ENCODE data around the gene ALPK1. TPM values are rescaled to one million over a fixed set of nuclear protein-coding genes. Genes with fewer than 3 reads are reported as not detected.

Gene ALPK1
- total RNA-seq, 4 donors from 2014 or later, result 16.5 to 38.1 (median 31.5) TPM

DNA sequence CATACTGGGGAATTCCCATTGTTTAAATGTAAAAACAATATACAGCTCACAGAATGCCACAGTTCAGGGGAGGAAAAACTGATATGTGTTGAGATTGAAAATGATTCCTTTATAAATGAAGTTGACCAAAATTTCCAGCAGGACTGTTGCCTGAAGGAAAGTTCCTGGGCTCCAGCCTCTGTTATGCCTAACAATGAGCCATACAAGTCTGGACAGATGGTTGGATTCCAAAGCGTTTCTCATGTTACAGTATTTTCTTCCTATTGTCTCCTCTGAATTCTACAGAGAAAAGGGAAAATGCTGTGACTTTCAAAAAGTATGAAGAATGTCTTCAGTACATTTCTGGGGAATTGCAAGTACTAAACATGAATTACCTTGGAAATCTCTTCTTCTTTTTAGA, 73.3 kb downstream of the ALPK1 start:
- no peaks in the 10 kb centered on the region for H3K27me3 ChIP-seq
- no peak overlapping the region for H3K27ac ChIP-seq
- H3K36me3 ChIP-seq, result no peaks in the 10 kb centered on the region
- no peaks in the 10 kb centered on the region for H3K4me1 ChIP-seq
- H3K9me3 ChIP-seq, result peaks cover 0 to 25% (median 8%) of the 10 kb centered on the region in 4 donors
- no peak overlapping the region for H3K4me3 ChIP-seq
- TF ChIP-seq POLR2A (IDR thresholded peaks at IDR 0.05), result no peak
- TF ChIP-seq, protein P1, sequence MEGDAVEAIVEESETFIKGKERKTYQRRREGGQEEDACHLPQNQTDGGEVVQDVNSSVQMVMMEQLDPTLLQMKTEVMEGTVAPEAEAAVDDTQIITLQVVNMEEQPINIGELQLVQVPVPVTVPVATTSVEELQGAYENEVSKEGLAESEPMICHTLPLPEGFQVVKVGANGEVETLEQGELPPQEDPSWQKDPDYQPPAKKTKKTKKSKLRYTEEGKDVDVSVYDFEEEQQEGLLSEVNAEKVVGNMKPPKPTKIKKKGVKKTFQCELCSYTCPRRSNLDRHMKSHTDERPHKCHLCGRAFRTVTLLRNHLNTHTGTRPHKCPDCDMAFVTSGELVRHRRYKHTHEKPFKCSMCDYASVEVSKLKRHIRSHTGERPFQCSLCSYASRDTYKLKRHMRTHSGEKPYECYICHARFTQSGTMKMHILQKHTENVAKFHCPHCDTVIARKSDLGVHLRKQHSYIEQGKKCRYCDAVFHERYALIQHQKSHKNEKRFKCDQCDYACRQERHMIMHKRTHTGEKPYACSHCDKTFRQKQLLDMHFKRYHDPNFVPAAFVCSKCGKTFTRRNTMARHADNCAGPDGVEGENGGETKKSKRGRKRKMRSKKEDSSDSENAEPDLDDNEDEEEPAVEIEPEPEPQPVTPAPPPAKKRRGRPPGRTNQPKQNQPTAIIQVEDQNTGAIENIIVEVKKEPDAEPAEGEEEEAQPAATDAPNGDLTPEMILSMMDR (IDR thresholded peaks at IDR 0.05), result no peak
- no peak for TF ChIP-seq EP300 (IDR thresholded peaks at IDR 0.05)
- 31 to 48% methylated on average over 1 of the region's 1 CpG for WGBS, 2 donors
- no peak for DNase-seq (ENCODE audit: low spot score in 2 of 2)

DNA sequence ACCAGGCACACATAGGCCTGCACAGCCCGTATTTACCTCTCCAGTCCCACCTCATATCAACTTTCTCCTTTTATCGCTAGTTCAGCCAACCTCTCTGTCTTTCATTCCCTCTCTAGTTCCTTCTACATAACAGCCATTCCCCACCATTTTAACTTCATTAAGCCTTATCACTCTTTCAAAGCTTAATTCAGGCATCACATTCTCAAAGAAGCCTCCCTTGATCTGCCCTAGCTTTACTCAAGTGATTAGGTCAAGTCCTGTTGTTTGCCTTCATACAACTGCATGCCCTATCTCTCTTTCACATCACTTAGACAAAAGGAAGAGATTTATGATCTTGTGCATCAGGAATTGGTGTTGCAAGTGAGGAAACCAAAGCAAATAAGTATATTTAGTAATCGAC, 74.2 kb downstream of the ALPK1 start:
- H3K27ac ChIP-seq, result no peak overlapping the region
- H3K4me3 ChIP-seq, result no peak overlapping the region
- peaks cover 0 to 17% (median 5%) of the 10 kb centered on the region in 4 donors for H3K9me3 ChIP-seq
- no peaks in the 10 kb centered on the region for H3K4me1 ChIP-seq
- no peaks in the 10 kb centered on the region for H3K27me3 ChIP-seq
- 92 to 96% methylated on average over 3 of the region's 3 CpGs for WGBS, 2 donors
- no peak for DNase-seq (ENCODE audit: low spot score in 2 of 2)
- TF ChIP-seq POLR2A (IDR thresholded peaks at IDR 0.05), result no peak
- TF ChIP-seq, protein P1 (IDR thresholded peaks at IDR 0.05), result no peak
- TF ChIP-seq EP300 (IDR thresholded peaks at IDR 0.05), result no peak
- H3K36me3 ChIP-seq, result no peaks in the 10 kb centered on the region

DNA sequence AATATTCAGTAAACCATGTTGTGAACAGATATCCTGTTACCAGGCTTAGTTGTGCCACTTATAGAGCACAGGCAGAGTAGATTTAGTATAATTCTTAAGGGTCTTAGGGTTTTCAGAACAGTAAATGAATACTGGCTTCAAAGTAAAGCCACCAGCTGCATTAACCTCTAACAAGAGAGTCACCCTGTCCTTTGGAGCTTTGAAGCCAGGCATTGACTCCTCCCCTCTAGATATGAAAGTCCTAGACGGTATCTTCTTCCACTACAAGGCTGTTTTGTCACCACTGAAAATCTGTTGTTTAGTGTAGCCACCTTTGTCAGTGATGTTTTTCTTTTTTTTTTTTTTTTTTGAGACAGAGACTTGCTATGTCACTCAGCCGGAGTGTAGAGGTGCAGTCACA, 77.7 kb downstream of the ALPK1 start:
- TF ChIP-seq EP300 (IDR thresholded peaks at IDR 0.05) (no peak), POLR2A (IDR thresholded peaks at IDR 0.05) (no peak)
- TF ChIP-seq, protein P1 (IDR thresholded peaks at IDR 0.05), result no peak
- Histone ChIP-seq H3K36me3 (peaks cover 0 to 20% (median 0%) of the 10 kb centered on the region in 3 donors), H3K27me3 (no peaks in the 10 kb centered on the region), H3K27ac (no peak overlapping the region), H3K4me3 (no peak overlapping the region), H3K9me3 (no peaks in the 10 kb centered on the region), H3K4me1 (peaks cover 0 to 13% (median 2%) of the 10 kb centered on the region in 4 donors)
- WGBS, 2 donors, result 94 to 95% methylated on average over 2 of the region's 2 CpGs
- DNase-seq (ENCODE audit: low spot score in 2 of 2), result no peak

DNA sequence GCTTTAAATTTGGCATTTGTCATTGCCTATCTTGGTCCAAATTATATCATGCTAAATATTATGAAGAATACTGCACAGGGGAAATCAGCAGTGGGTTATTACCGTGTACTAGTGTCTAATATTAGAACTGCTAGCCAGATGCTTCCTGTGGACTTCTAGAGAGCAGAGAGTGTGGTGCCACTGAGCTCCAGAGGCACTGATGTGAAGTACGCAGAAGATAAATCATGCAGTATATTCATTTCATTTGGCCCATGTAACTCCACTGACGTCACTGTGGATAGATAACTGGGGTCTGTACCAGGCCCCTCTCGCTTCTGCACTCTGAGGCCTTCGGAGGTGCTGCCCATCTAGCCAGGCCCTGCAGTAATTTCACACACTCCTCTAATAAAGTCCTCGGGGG, 80.0 kb downstream of the ALPK1 start:
- H3K27me3 ChIP-seq, result no peaks in the 10 kb centered on the region
- no peak overlapping the region for H3K4me3 ChIP-seq
- 77 to 80% methylated on average over 6 of the region's 6 CpGs for WGBS, 2 donors
- H3K27ac ChIP-seq, result no peak overlapping the region
- no peak for DNase-seq (ENCODE audit: low spot score in 2 of 2)
- H3K4me1 ChIP-seq, result peaks cover 0 to 13% (median 3%) of the 10 kb centered on the region in 4 donors
- TF ChIP-seq POLR2A (IDR thresholded peaks at IDR 0.05) (no peak), EP300 (IDR thresholded peaks at IDR 0.05) (no peak)
- TF ChIP-seq, protein P1 (IDR thresholded peaks at IDR 0.05), result no peak
- H3K36me3 ChIP-seq, result peaks cover 0 to 20% (median 0%) of the 10 kb centered on the region in 3 donors
- no peaks in the 10 kb centered on the region for H3K9me3 ChIP-seq

DNA sequence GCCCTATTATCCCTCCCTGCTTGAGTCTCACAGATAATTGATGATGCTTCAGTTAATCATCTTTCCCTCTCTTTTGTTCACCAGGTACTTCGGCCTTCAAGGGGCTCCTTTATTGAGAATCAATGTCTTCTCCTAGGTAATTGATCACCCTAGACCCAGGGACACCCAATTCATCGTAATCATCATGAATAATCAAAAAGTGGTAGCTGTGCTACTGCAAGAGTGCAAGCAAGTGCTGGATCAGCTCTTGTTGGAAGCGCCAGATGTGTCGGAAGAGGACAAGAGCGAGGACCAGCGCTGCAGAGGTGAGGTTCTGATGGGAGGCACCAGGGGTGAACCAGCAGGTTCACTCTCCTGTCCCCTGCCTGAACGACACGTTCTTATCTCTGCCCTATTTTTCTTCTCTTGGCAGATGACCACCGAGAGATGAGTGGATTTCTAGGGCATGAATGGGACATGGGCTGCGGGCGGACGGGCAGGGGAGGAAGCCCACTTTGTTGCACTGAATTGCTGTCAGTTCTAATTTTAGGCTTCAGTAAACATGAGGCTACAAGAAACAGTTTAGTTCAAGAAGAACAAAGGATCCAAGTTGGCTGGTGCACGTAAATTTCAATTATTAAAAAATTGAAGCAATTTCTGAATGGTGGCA, 80.5 kb downstream of the ALPK1 start:
- Histone ChIP-seq H3K27ac (no peak overlapping the region), H3K9me3 (no peaks in the 10 kb centered on the region), H3K27me3 (no peaks in the 10 kb centered on the region), H3K4me1 (peaks cover 0 to 13% (median 3%) of the 10 kb centered on the region in 4 donors), H3K4me3 (no peak overlapping the region), H3K36me3 (peaks cover 0 to 25% (median 0%) of the 10 kb centered on the region in 3 donors)
- 88 to 89% methylated on average over 13 of the region's 13 CpGs for WGBS, 2 donors
- DNase-seq (ENCODE audit: low spot score in 2 of 2), result no peak
- TF ChIP-seq EP300 (IDR thresholded peaks at IDR 0.05), result no peak
- no peak for TF ChIP-seq POLR2A (IDR thresholded peaks at IDR 0.05)
- TF ChIP-seq, protein P1 (IDR thresholded peaks at IDR 0.05), result no peak

All from tibial nerve (tissue), 4 donors.